SIG-M5 (cell line): ENCODE results near the gene TBX4.

Experiments
- DNase-seq: peaks from one replicate; lab custom pipeline; 2025; lab: John Stamatoyannopoulos, UW

Gene TBX4

DNA sequence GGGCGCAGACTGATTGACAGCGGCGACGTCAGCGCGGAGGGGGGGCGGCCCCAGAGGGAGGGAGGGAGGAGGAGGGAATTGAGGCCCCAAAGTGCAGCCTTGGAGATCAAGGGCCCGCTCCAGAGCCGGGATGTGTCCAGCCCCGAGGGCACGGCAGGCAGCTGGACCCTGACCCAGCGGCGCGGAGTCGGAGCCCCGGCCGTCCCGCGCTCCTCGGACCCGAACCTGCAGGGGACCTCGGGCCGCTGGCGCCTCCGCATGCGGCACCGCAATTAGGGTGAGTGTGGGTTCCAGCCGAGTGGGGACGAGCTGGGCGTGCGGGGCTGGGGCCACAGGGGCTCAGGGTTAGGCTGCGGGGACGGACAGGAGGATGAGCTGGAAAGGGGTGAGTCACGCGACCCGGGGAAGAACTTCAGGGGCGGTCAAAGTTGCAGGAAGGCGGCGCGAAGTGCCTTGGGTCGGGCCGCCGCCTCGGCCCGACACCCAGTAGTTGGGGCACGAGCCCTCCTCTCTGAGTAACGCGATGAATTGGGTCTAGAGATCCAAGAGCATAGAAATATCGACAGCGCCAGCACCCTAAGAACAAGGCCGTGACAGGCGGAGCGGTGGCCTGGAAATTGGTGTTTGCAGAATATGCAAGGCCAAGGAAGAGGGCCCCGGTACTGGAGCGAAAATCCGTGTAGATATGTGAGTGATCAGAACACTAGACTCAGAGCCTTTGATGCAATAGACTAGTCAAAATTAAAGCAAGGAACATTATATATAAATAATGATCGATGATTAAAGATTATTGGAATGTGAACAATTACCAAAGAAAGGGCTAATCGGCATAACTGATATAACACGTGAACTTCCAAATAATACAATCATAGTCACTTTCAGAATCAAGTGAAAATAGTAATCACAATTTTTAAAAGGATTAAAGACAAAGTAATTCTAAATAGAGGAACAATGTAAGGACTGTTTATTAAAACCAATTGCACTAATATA is at the start of gene TBX4:
TBX4 (plus strand) TSS at position 122 of the 990 bp plus-strand sequence. CDS start 4,069 bp downstream, outside the sequence.
- no peak for DNase-seq

DNA sequence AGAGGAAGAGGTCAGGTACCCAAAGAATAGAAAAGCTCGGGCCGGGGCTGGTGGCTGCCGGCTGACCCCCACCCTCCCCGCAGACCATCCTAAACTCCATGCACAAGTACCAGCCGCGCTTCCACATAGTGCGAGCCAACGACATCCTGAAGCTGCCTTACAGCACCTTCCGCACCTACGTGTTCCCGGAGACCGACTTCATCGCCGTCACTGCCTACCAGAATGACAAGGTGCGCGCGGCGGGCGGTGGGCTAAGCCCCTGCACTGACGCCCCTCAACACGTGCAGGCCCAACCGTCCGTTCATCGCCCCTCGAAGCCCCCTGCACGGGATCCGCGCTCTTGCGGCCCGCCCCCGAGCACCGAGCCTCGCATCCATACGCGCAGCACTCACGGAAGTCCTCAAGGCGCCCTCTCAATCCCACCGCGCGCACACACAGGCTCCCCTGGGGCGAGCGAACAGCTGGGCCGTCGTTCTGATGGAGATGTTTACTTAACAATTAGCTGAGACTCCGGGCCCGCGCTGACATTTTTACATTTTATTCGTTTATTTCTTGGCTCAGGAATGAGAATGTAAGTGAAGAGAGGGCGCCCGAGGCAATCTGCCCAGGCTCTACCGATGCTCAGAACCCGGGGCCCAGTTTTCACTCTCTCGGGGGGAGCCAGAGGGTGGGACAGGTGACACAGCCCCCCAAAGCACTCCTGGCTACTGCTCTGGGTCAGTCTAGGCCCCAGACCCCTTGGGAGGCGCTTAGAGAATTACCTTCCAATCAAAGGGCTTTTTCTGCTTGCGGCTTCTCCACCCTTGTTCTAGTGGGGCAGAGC is 49.0 kb upstream of the TBX4 start:
- DNase-seq: no peak

DNA sequence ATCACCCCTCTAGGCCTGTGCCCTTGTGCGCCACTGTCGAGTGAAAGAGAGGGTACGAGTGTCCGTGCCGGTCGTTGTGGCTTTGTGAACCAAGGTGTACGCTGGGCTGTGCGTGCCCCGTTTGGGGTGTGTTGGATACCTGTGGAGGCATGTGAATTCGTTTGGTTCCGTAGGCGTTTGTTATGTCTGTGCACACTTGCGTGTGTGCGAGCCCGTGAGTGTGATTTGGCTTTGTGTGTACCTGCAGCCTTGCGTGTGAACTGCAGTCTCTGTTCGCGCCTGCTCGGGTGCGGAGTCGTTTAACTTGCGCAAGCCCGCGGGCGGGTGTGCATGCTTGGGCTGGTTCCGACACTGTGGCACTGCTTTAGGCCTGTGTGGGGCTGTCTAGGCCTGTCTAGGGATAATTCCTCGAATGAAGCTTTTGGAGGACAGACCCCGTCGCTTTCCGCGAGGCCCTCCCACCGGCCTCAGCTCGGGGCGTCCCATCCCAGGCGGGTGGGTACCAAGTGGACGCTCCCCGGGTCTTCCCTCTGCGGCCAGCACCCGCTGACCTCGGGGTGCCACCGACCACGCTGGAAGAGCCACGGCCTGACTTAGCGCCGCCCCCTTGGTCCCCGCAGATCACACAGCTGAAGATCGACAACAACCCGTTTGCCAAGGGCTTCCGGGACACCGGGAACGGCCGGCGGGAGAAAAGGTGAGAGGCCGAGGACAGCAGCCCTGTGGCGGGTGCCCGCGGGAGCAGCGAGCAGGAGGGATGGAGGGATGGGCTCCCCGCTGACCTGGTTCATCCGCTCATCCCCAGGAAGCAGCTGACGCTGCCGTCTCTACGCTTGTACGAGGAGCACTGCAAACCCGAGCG is 48.2 kb upstream of the TBX4 start:
- DNase-seq: no peak

DNA sequence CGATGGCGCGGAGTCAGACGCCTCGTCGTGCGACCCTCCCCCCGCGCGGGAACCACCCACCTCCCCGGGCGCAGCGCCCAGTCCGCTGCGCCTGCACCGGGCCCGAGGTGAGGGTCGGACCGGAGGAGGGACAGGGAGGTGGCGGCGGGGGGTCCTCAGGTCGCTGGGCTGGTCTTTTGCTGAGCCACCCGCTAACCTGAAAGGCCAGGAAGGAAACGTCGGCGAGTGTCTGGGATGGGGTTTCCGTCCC is 47.6 kb upstream of the TBX4 start:
- no peak for DNase-seq

DNA sequence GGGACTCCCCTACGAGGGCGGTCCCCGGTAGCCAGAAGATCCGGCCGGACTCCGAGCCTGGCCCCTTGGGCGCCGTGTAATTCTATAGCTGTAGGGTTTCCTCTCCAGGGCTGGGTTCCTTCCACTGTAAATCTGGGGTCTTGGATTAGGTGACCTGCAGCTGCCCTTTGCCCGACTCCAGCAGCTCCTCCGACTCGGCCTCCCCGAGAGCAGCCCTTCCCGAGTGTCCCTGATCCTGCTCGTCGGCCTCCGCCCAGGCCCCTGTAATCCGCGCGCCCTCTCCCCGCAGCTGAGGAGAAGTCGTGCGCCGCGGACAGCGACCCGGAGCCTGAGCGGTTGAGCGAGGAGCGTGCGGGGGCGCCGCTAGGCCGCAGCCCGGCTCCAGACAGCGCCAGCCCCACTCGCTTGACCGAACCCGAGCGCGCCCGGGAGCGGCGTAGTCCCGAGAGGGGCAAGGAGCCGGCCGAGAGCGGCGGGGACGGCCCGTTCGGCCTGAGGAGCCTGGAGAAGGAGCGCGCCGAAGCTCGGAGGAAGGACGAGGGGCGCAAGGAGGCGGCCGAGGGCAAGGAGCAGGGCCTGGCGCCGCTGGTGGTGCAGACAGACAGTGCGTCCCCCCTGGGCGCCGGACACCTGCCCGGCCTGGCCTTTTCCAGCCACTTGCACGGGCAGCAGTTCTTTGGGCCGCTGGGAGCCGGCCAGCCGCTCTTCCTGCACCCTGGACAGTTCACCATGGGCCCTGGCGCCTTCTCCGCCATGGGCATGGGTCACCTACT is 47.1 kb upstream of the TBX4 start:
- no peak for DNase-seq

DNA sequence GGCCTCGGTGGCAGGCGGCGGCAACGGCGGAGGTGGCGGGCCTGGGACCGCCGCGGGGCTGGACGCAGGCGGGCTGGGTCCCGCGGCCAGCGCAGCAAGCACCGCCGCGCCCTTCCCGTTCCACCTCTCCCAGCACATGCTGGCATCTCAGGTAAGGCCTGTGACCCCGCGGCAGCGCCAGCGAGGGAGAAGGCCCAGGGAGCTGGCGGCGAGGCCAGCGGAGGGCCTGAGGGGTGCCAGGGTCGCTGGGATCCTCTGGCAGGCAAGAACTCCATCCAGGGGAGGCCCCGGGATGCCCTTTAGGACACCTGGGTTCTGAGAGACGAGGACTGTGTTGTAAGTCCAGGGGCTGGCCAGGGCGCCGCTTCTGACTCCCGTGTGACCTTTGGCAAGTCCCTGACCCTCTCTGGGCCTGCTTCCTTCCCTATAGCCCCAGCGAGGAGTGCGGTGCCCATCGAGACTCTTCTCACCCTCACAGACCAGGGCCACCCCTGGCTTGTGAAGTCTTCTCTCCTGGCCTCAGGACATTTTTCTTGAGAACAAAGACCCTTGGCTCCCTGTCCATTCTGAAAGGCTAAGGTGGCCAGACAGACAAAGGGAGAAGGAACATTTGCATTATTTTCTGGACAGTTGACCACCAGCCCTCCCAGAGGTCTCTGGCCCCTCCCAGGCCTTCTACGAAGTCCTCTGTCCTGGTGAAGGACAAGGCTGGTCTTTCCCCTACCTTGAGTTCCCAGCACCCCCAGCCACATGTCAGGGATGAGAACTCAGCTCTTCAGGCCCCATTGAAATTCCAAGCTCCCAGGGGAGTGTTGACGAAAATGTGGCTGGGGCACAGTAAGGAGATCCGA is 46.3 kb upstream of the TBX4 start:
- no peak for DNase-seq

DNA sequence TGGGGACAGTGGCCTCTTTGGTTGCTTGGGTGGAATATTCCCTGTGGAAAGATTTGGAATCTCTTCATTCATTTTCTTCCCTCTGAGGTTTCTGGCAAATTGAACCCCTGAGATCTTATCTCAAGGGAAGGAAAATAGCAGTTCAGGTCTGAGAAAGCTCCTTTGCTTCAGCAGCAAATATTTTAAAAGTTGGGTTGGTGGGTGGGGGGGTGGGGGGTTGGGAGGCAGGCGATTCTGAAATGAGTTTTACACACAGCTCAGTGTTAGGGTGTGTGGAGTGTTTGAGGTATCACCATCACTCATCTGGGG is 45.7 kb upstream of the TBX4 start:
- DNase-seq: no peak

DNA sequence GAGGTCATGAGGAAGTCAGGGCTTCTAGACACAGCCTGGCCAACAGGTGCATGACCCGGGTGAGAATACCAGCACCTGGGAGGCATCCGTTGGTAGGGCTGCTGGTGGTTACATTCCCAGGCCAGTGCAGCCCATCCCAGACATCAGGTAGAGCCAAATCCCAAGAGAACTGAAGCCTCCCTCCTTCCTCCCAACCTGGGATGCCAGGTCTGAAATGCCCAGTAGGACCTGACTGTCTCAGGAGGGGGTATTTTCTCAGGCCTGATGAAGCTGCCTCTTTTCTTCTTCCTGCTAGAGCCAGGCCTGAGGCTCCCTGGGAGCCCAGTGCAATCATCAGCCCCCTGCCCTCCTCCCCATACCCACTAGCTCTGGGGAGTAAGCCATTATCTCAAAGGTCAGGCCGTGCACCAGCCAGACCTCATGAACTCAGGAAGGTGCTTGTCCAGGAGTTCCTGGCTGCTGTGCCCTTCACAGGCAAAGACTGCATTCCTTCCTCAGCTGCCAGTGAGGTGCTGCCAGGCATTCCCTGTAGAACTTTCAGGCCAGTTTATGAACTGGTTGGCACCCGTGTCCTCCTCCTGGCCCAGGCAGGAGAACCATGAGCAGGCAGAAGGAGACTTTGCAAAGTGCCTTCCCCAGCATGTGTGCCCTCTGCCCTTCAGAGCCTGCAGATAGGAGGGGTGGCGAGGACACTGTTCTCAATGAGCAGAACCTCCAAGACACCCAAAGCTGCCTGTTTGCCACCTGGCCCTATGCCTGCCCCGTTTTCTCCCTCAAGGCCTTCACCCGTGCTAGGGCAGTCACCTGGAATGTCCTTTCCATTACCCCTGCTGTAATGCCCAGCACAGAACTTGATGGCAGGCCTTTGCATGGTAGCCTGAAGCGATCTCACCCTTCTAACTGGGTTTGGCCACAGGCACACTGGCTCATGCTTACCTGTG is 45.0 kb upstream of the TBX4 start:
- no peak for DNase-seq

DNA sequence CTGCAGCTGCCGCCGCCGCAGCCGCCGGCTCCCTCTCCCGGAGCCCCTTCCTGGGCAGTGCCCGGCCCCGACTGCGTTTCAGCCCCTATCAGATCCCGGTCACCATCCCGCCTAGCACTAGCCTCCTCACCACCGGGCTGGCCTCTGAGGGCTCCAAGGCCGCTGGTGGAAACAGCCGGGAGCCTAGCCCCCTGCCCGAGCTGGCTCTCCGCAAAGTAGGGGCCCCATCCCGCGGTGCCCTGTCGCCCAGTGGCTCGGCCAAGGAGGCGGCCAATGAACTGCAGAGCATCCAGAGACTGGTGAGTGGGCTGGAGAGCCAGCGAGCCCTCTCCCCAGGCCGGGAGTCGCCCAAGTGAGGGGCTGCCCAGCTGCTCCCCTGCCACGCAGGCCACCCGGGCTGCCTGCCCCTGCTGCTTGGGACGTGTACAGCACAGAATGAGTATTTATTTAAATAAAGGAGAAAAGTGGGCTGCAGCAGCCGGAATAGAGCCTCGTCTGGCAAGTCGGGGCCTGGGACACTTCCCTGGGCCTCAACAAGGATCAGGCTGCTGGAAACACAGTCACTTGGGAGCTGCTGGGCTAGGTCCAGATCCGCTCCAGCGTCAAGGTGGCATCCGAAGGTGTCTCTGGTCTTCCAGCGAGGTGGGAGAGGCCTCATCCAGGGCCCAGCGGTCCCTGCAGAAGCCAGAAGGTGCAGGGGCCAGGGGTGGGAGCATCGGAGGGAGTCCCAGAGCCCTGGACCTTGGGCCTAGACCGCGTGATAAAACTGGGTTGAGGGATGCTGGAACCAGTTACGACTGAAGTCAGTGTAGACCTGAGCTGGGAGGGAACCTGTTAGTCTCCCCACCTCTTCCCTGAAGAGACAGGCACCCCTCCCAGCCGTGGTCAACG is 43.8 kb upstream of the TBX4 start:
- no peak for DNase-seq

DNA sequence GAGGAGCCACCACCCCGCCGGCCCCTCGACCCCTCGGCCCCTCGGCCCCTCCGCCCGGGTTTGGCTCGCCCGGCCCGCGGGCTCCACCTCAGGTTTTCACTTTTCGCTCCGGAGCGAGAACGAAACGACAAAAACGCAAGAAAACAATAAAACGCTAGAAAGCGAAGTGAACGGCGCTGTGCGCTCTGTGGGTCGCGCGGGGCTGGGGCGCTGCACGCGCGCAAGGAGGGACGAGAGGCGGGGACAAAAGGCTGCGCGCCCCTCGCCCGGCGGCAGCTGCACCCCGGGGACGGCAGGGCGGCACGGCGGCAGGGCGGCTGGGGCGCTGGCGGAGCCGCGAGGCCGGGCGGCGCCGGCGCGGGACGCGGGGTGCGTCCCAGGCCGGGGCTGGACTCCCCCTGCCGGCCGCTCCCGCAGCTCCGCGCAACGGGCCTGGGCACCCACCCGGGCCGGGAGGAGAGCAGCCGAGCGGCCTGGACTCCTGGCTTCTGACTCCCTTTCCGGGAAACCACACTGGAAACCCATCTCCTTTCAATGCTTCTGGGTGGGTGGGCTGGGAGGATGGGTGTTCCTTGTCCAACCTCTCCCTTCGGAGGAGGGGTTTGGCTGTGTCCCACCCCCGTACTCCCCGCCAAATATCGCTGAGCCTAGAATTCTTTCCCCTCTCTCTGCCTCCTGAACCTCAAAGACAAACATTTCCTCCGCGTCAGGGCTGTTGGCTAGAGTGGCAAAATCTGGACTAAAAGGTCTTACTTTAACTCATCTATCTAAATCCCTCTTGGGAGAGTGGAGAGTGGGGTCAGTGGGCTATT is 42.7 kb upstream of the TBX4 start:
- DNase-seq: no peak

DNA sequence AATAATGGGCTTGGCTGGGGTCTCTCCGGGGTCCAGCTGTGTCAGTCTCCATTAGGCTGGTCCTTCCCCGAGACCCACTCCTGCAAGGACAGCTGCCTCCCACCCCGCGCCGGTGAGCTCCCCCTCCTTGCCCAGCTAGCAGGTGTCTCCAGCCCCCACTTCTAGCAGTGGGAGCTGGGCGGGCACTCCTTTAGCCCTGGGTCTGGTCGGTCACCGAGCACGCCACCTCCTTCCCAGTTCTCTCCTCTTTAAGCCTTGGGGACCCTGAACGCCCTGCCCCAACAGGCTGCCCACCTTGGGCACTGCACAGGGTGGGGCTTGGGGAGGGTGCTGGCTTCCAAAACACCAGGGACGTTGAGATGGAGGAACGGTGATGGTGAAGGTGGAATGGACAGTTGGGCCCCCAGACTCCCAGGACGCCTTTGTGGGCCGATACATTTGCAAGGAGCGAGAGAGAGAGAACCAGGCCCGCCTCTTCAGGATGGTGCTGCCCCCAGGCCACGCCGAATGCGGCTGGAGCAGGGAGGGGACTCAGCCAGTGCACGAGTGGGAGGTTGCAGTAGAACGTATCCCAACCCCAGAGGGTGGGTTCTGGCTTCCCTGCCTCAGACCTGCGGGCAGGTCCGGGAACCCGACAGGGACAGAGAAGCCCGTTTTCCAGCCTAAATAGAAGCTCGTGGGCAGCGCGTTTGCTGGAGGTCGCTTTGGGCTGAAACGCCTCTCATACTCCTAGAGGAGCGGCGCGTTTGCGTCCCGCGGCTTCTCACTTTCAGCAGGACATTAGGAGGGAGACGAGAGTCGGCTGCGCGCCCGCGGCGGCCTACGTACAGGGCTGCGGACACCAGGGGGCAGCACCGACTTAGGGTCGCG is 41.8 kb upstream of the TBX4 start:
- no peak for DNase-seq

DNA sequence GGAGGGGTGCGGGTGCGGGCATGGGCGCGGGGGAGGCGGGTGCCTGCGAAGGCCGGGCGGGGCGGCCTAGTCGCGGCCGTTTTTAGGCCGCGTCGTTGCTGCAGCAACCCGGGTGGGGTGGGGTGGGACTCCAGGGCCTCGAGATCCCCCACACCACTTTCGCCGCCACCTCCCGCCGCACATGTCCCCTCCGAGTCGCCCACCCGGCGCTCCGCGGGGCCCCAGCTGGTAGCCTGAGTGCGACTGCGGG is 41.3 kb upstream of the TBX4 start:
- DNase-seq: no peak

DNA sequence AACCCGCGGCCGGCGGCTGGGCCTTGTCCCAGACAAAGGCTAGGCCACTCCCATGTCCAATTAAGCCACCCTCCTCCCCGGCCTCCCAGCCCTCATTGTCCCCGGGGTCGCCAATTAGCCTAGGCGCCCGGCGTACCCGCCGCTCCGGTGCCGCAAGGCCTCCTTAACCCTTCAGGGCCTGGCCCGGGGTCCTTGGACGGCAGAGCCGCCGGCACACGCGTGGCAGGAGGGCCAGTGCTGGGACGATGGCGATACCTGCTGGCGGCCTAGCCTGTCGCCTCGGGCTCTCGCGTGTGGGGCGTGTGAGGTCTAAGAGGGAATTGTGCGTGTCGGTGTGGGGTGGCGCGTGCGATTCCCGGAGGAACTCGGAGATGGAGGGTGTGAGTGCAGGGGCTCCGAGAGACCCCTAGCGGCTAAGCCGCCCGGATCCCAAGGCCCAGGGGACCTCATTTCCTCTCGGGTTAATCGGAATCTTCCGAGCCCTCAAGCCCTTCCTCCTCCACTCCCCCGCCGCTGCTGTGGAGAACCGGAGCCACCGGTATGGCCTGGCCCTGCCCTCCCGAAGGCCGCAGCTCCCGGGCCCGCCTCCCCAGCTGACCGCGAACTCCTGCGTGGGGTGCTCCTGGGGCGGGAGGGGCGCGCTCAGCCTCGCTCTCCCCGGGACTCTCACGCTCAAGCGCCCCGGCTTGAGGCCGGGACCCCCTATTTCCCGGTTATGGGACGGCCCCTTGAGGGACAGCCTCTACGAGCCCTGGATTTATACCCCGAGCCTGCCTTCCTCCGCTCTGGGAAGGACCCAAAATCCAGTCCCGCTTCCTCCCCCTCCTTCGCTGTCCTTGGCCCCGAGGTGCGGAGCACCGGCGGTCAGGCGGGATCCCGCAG is 40.7 kb upstream of the TBX4 start:
- no peak for DNase-seq

DNA sequence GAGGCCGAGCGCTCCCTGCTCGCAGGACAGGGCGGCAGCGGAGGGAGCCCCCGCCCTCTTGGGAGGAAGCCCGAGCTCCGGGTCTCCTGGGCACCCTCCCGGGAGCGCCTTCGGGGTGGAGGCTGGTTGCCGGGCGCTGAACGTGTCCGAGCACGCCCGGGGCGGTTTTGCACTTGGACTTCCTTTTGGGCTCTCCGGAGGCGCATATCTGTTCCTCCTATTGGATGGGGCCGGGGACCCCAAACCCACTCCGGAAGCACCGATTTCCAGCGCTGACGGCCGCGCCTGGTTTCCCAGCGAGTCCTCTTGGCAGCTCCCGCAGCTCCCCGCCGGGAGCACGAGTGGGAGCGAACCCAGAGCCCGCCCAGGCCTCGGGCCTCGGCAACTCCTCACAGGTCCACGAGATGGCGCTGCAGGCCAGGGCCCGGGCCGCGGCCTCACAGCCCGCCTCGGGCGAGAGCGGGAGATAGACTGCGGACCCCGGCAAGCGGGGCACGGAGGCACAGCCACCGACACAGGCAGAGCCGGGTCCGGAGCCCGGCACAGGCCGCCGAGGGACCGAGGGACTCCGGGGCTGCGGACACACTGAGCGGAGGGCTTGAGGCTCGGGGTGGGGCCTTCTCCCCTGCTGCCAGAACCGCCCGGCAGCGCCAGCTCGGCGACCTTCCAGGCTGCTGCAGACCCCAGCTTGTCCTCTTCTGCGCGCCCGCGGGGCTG is 39.9 kb upstream of the TBX4 start:
- no peak for DNase-seq
